WTC11 (cell line): ENCODE results near the gene NLRP14. TPM values are rescaled to one million over a fixed set of nuclear protein-coding genes. Genes with fewer than 3 reads are reported as not detected.

Experiments
- ATAC-seq: fragments of 200-7000 bp; cut with Tn5 transposase; 2 replicates; pipeline ENCODE4 v1.10.0; 2021; ENCODE audit warnings: mild to moderate bottlenecking, moderate library complexity
- CTCF ChIA-PET: fragments of 300-600 bp; sonication (Branson Sonifier 250); formaldehyde crosslinking; loops from one replicate; lab custom pipeline; 2021; ENCODE audit warnings: antibody characterized with exemption; lab: Charles Lee
- POLR2A ChIA-PET: fragments of 350-600 bp; sonication (Branson Sonifier 250); formaldehyde crosslinking; loops from one replicate; lab custom pipeline; 2021; ENCODE audit warnings: antibody characterized with exemption; lab: Charles Lee
- DNase-seq: peaks from one replicate; pipeline ENCODE4 v3.0.0; 2021; ENCODE audit warnings: low spot score
- H3K27ac Mint-ChIP-seq: 2 replicates; pipeline ENCODE4 v1.8.0; 2021; ENCODE audit warnings: mixed read lengths
- H3K27me3 Mint-ChIP-seq: 2 replicates; pipeline ENCODE4 v1.8.0; 2021; ENCODE audit warnings: low read depth, mild to moderate bottlenecking, moderate library complexity, mixed read lengths
- H3K36me3 Mint-ChIP-seq: 2 replicates; pipeline ENCODE4 v1.8.0; 2021; ENCODE audit warnings: mixed read lengths
- H3K4me1 Mint-ChIP-seq: 2 replicates; pipeline ENCODE4 v1.8.0; 2022; ENCODE audit warnings: mixed read lengths
- H3K4me3 Mint-ChIP-seq: 2 replicates; pipeline ENCODE4 v1.8.0; 2021; ENCODE audit warnings: mild to moderate bottlenecking, moderate library complexity, mixed read lengths
- H3K9me3 Mint-ChIP-seq: 2 replicates; pipeline ENCODE4 v1.8.0; 2021; ENCODE audit warnings: mixed read lengths
- AFF4 ChIP-seq: sonication (generic); formaldehyde crosslinking; IDR thresholded peaks from 2 replicates; pipeline ENCODE4 v1.8.1; 2023; ENCODE audit warnings: mild to moderate bottlenecking, missing genetic modification reagents, borderline replicate concordance
- CBFB ChIP-seq: sonication (generic); formaldehyde crosslinking; IDR thresholded peaks from 2 replicates; pipeline ENCODE4 v1.8.1; 2022; ENCODE audit warnings: mild to moderate bottlenecking, low read depth, missing genetic modification reagents
- CREB1 ChIP-seq: sonication (generic); formaldehyde crosslinking; IDR thresholded peaks from 2 replicates; pipeline ENCODE4 v1.8.0; 2023; ENCODE audit warnings: mild to moderate bottlenecking, missing genetic modification reagents
- HMGXB4 ChIP-seq: sonication (generic); formaldehyde crosslinking; IDR thresholded peaks from 2 replicates; pipeline ENCODE4 v1.8.1; 2023; ENCODE audit warnings: mild to moderate bottlenecking, moderate library complexity, missing genetic modification reagents
- JAZF1 ChIP-seq: fragments of 250-450 bp; sonication (Bioruptor Pico); IDR thresholded peaks from 2 replicates; pipeline ENCODE4 v1.9.0; 2021; ENCODE audit warnings: moderate library complexity, mild to moderate bottlenecking, inconsistent platforms
- MAX ChIP-seq: sonication (generic); formaldehyde crosslinking; IDR thresholded peaks from 2 replicates; pipeline ENCODE4 v1.8.0; 2022; ENCODE audit warnings: mild to moderate bottlenecking, missing genetic modification reagents
- NFYB ChIP-seq: sonication (generic); formaldehyde crosslinking; conservative IDR thresholded peaks from 2 replicates; pipeline ENCODE4 v1.8.0; 2022; ENCODE audit warnings: low read depth, missing genetic modification reagents
- NR2C2 ChIP-seq: sonication (generic); formaldehyde crosslinking; IDR thresholded peaks from 2 replicates; pipeline ENCODE4 v1.8.0; 2022; ENCODE audit warnings: mild to moderate bottlenecking, missing genetic modification reagents
- PRRX2 ChIP-seq: fragments of 250-450 bp; sonication (Bioruptor Pico); IDR thresholded peaks from 2 replicates; pipeline ENCODE4 v1.8.0; 2021; ENCODE audit warnings: mild to moderate bottlenecking
- SMAD4 ChIP-seq: sonication (generic); formaldehyde crosslinking; IDR thresholded peaks from 2 replicates; pipeline ENCODE4 v1.8.0; 2022; ENCODE audit warnings: mild to moderate bottlenecking, missing genetic modification reagents
- TEAD1 ChIP-seq: sonication (generic); formaldehyde crosslinking; IDR thresholded peaks from 2 replicates; pipeline ENCODE4 v1.8.0; 2022; ENCODE audit warnings: mild to moderate bottlenecking, missing genetic modification reagents
- TEAD4 ChIP-seq: sonication (generic); formaldehyde crosslinking; IDR thresholded peaks from 2 replicates; pipeline ENCODE4 v1.8.0; 2022; ENCODE audit warnings: mild to moderate bottlenecking, missing genetic modification reagents
- USF1 ChIP-seq: sonication (generic); formaldehyde crosslinking; IDR thresholded peaks from 2 replicates; pipeline ENCODE4 v1.8.0; 2022; ENCODE audit warnings: mild to moderate bottlenecking, missing genetic modification reagents
- USF2 ChIP-seq: sonication (generic); formaldehyde crosslinking; IDR thresholded peaks from 2 replicates; pipeline ENCODE4 v1.8.1; 2023; ENCODE audit warnings: mild to moderate bottlenecking, missing genetic modification reagents, moderate library complexity
- ZNF396 ChIP-seq: fragments of 250-450 bp; sonication (Bioruptor Pico); IDR thresholded peaks from 2 replicates; pipeline ENCODE4 v1.8.0; 2021; ENCODE audit warnings: mild to moderate bottlenecking, moderate library complexity, borderline replicate concordance
- total RNA-seq: library from RNA; stranded (reverse); gene quantifications from 3 replicates; pipeline ENCODE4 v1.2.3, GENCODE V29; 2021

The NLRP14 gene
- total RNA-seq, 1 experiment from 2014 or later: 0.07 TPM

GRCh38 chr11:7020183-7020917, at the start of gene NLRP14, which contains the start of gene ZNF214 (continued):
- TF ChIP-seq NFYB (CRISPR knock-in tag) (peak; percentile 48), TEAD4 (no peak), CBFB (CRISPR knock-in tag) (no peak), PRRX2 (CRISPR knock-in tag) (no peak), AFF4 (CRISPR knock-in tag) (peak; percentile 66; the same call in 1 of the 2 replicates), SMAD4 (CRISPR knock-in tag) (no peak), HMGXB4 (0 out of 2 replicates have a peak, but pooled peaks have one; percentile 28)
- TF ChIP-seq, all 79 proteins: peak for 29

GRCh38 chr11:6979365-6979764, 40.9 kb upstream of the NLRP14 start:
- DNase-seq: no peak
- Mint-ChIP-seq H3K36me3 (no peaks in the 10 kb centered on the region), H3K4me3 (no peak overlapping the region), H3K4me1 (no peaks in the 10 kb centered on the region), H3K27me3 (no peaks in the 10 kb centered on the region), H3K9me3 (peaks cover 8% of the 10 kb centered on the region), H3K27ac (no peak overlapping the region)
- ATAC-seq: no peak
- TF ChIP-seq TEAD1 (CRISPR knock-in tag) (no peak), ZNF396 (CRISPR knock-in tag) (no peak)
- CTCF ChIA-PET: interaction anchor here (0.5 kb wide), 1 partner anchor 715 kb away, joined by 3 read pairs; no protein-coding TSS in a partner anchor
- POLR2A ChIA-PET: no interaction called here

GRCh38 chr11:6986487-6986886, 33.8 kb upstream of the NLRP14 start:
- no peaks in the 10 kb centered on the region for H3K27me3 Mint-ChIP-seq
- H3K36me3 Mint-ChIP-seq: no peaks in the 10 kb centered on the region
- ATAC-seq (no peak), DNase-seq (no peak)
- H3K4me3 Mint-ChIP-seq: no peak overlapping the region
- TF ChIP-seq NR2C2 (CRISPR knock-in tag): no peak
- no peak for TF ChIP-seq USF2 (CRISPR knock-in tag)
- no peak for TF ChIP-seq CREB1 (CRISPR knock-in tag)
- TF ChIP-seq MAX (CRISPR knock-in tag): no peak
- TF ChIP-seq USF1: no peak
- TF ChIP-seq JAZF1 (CRISPR knock-in tag): no peak
- H3K27ac Mint-ChIP-seq: no peak overlapping the region
- H3K4me1 Mint-ChIP-seq: no peaks in the 10 kb centered on the region
- ChIA-PET CTCF (no interaction called here), POLR2A (no interaction called here)
- H3K9me3 Mint-ChIP-seq: peaks cover 22% of the 10 kb centered on the region
